HCT116 (cell line): ENCODE data around the gene GRIN2A. TPM values are rescaled to one million over a fixed set of nuclear protein-coding genes. Genes with fewer than 3 reads are reported as not detected.

Experiments
- ATAC-seq: fragments of 200-7000 bp; cut with Tn5 transposase; 2 replicates; pipeline ENCODE4 v1.9.1; 2020; ENCODE audit warnings: mild to moderate bottlenecking, moderate library complexity
- BruUV-seq: library from RNA; stranded (reverse); fragments of 400-500 nt; replicated peaks from 2 replicates; lab custom pipeline; 2021; lab: Mats Ljungman, UMichigan
- CTCF ChIA-PET: fragments of 300-600 bp; sonication (Branson Sonifier 250); formaldehyde crosslinking; loops from one replicate; lab custom pipeline; 2021; ENCODE audit warnings: antibody characterized with exemption; lab: Charles Lee
- POLR2A ChIA-PET: fragments of 300-600, 350-600 bp; sonication (Branson Sonifier 250); formaldehyde crosslinking; loops from one replicate; lab custom pipeline; 2021; ENCODE audit warnings: antibody characterized with exemption; lab: Charles Lee
- RAD21 ChIA-PET, 2 experiments: fragments of 300-600 bp; sonication (Branson Sonifier 250); formaldehyde crosslinking; loops; one replicate each; lab custom pipeline; 2023; ENCODE audit warnings: low total read pairs in 2 of 2; ENCODE audit not compliant: uncharacterized antibody in 2 of 2, unreplicated experiment in 2 of 2, low non-redundant PET in 1 of 2; lab: Charles Lee
- DNase-seq: peaks from one replicate; pipeline ENCODE4 v3.0.0-alpha.2; 2010; ENCODE audit warnings: low read depth, low spot score
- H2AFZ ChIP-seq: fragments of 200-600 bp; shearing (Covaris generic), sonication (generic); 2 replicates; pipeline ENCODE4 v1.6.1; 2017; ENCODE audit warnings: low read depth, mixed run types, mixed read lengths, antibody characterized with exemption, low read length; ENCODE audit not compliant: poor library complexity, severe bottlenecking
- H3K27ac ChIP-seq: 2 replicates; pipeline ENCODE4 v1.5.1; 2012; ENCODE audit warnings: low read depth, low read length
- H3K27me3 ChIP-seq: fragments of 200-600 bp; sonication (generic); 2 replicates; pipeline ENCODE4 v1.6.1; 2016; ENCODE audit warnings: mixed run types, low read length, mixed read lengths; ENCODE audit not compliant: insufficient read depth
- H3K36me3 ChIP-seq, 2 experiments: fragments of 200-500 bp in 1 of 2; fragments of 200-600 bp in 1 of 2; sonication (Bioruptor generic) in 1 of 2; sonication (generic) in 1 of 2; 2 replicates each; pipeline versions ENCODE4 v1.5.1 to v1.6.1; 2014 to 2016; ENCODE audit warnings: low read length in 2 of 2, inconsistent platforms in 1 of 2, mixed read lengths in 1 of 2, mixed run types in 1 of 2; ENCODE audit not compliant: insufficient read depth in 2 of 2, control insufficient read depth in 1 of 2
- H3K4me1 ChIP-seq, 2 experiments: fragments of 200-600 bp in 1 of 2; sonication (generic) in 1 of 2; 2 replicates each; pipeline versions ENCODE4 v1.5.1 to v1.6.1; 2012 to 2017; ENCODE audit warnings: low read length in 2 of 2, inconsistent platforms in 1 of 2, mild to moderate bottlenecking in 1 of 2, mixed read lengths in 1 of 2, mixed run types in 1 of 2, moderate library complexity in 1 of 2; ENCODE audit not compliant: insufficient read depth in 2 of 2, control insufficient read depth in 1 of 2
- H3K4me2 ChIP-seq: fragments of 200-600 bp; sonication (generic); 2 replicates; pipeline ENCODE4 v1.6.1; 2017; ENCODE audit warnings: mixed run types, low read length, mixed read lengths
- H3K4me3 ChIP-seq, 2 experiments: fragments of 200-600 bp in 1 of 2; sonication (generic) in 1 of 2; replicated peaks in 1 of 2; 2 replicates each; pipeline ENCODE4 v1.5.1; 2011 to 2016; ENCODE audit warnings: low read length in 2 of 2, control low read depth in 1 of 2, low read depth in 1 of 2, mild to moderate bottlenecking in 1 of 2, mixed read lengths in 1 of 2, mixed run types in 1 of 2
- H3K79me2 ChIP-seq: fragments of 200-600 bp; sonication (generic); 2 replicates; pipeline ENCODE4 v1.6.1; 2017; ENCODE audit warnings: mild to moderate bottlenecking, mixed run types, low read length, moderate library complexity, mixed read lengths; ENCODE audit not compliant: insufficient read depth
- H3K9ac ChIP-seq: fragments of 200-600 bp; sonication (generic); 2 replicates; pipeline ENCODE4 v1.6.1; 2016; ENCODE audit warnings: low read length, mixed read lengths
- H3K9me2 ChIP-seq: fragments of 200-600 bp; sonication (generic), shearing (Covaris generic); 2 replicates; pipeline ENCODE4 v1.6.1; 2017; ENCODE audit warnings: mixed run types, mild to moderate bottlenecking, moderate library complexity; ENCODE audit not compliant: insufficient read depth
- H3K9me3 ChIP-seq, 2 experiments: fragments of 200-500 bp in 1 of 2; fragments of 200-600 bp in 1 of 2; sonication (Bioruptor generic) in 1 of 2; sonication (generic) in 1 of 2; 2 replicates each; pipeline ENCODE4 v1.6.1; 2014 to 2017; ENCODE audit warnings: low read length in 2 of 2, mixed read lengths in 2 of 2, inconsistent platforms in 1 of 2, low read depth in 1 of 2, mild to moderate bottlenecking in 1 of 2, mixed run types in 1 of 2, moderate library complexity in 1 of 2; ENCODE audit not compliant: control insufficient read depth in 1 of 2, insufficient read depth in 1 of 2
- H4K20me1 ChIP-seq: fragments of 200-600 bp; sonication (generic), shearing (Covaris generic); 2 replicates; pipeline ENCODE4 v1.6.1; 2017; ENCODE audit warnings: mixed run types, mild to moderate bottlenecking, moderate library complexity; ENCODE audit not compliant: insufficient read depth
- ATF3 ChIP-seq: IDR thresholded peaks from 2 replicates; pipeline ENCODE4 v1.6.1; 2012
- CBX3 ChIP-seq: IDR thresholded peaks from 2 replicates; pipeline ENCODE4 v1.6.1; 2012; ENCODE audit warnings: low read depth
- ELF1 ChIP-seq: IDR thresholded peaks from 2 replicates; pipeline ENCODE4 v1.6.1; 2012; ENCODE audit warnings: low read depth, borderline replicate concordance
- EZH2 ChIP-seq: fragments of 200-600 bp; sonication (generic); IDR thresholded peaks from 2 replicates; pipeline ENCODE4 v1.6.1; 2017; ENCODE audit warnings: antibody characterized with exemption, mixed run types
- EZH2phosphoT487 ChIP-seq: fragments of 200-600 bp; IDR thresholded peaks from 2 replicates; pipeline ENCODE4 v1.6.1; 2018; ENCODE audit warnings: antibody characterized with exemption, borderline replicate concordance
- FOSL1 ChIP-seq: IDR thresholded peaks from 2 replicates; pipeline ENCODE4 v1.6.1; 2012; ENCODE audit warnings: low read depth
- MAX ChIP-seq: IDR thresholded peaks from 2 replicates; pipeline ENCODE4 v1.6.1; 2012
- POLR2A ChIP-seq: IDR thresholded peaks from 2 replicates; pipeline ENCODE4 v1.7.0; 2011; ENCODE audit warnings: borderline replicate concordance; ENCODE audit not compliant: insufficient read depth, insufficient read length; ENCODE audit errors: extremely low read depth
- RAD21 ChIP-seq: IDR thresholded peaks from 2 replicates; pipeline ENCODE4 v1.6.1; 2012; ENCODE audit warnings: low read depth, mild to moderate bottlenecking
- REST ChIP-seq: IDR thresholded peaks from 2 replicates; pipeline ENCODE4 v1.6.1; 2012; ENCODE audit warnings: low read depth
- SIN3A ChIP-seq: IDR thresholded peaks from 2 replicates; pipeline ENCODE4 v1.6.1; 2012; ENCODE audit warnings: low read depth
- SRF ChIP-seq: IDR thresholded peaks from 2 replicates; pipeline ENCODE4 v1.6.1; 2012; ENCODE audit warnings: low read depth
- TCF7L2 ChIP-seq: IDR thresholded peaks from 2 replicates; pipeline ENCODE4 v1.7.0; 2011; ENCODE audit warnings: borderline replicate concordance, inconsistent platforms; ENCODE audit not compliant: insufficient read depth, insufficient read length; ENCODE audit errors: extremely low read depth
- ZFX ChIP-seq: fragments of 450-650 bp; IDR thresholded peaks from 2 replicates; pipeline ENCODE4 v1.6.1; 2017
- ZNF274 ChIP-seq: fragments of 200-500 bp; sonication (Bioruptor generic); IDR thresholded peaks from 2 replicates; pipeline ENCODE4 v1.6.1; 2014; ENCODE audit warnings: mild to moderate bottlenecking, low read depth, low read length, inconsistent platforms
- intact Hi-C: fragments of 100-400 bp; cut with micrococcal nuclease; formaldehyde crosslinking; loops from 2 replicates; pipeline ENCODE4 v1.10.0; 2022
- total RNA-seq: library from RNA; stranded (reverse); gene quantifications from one replicate; pipeline ENCODE4 v1.2.1, GENCODE V29; 2021; ENCODE audit not compliant: unreplicated experiment

Gene GRIN2A
- total RNA-seq, 1 experiment from 2014 or later: 0.02 TPM

- Histone ChIP-seq H3K27ac (no peak overlapping the region), H3K9me2 (no peaks in the 10 kb centered on the region), H2AFZ (no peak overlapping the region), H3K9me3 (no peaks in the 10 kb centered on the region), H3K36me3 (no peaks in the 10 kb centered on the region), H3K27me3 (peaks cover 20% of the 10 kb centered on the region; the same call in 1 of the 2 replicates), H3K9ac (no peak overlapping the region), H4K20me1 (no peaks in the 10 kb centered on the region), H3K4me3 (no peak overlapping the region), H3K79me2 (no peaks in the 10 kb centered on the region), H3K4me2 (no peak overlapping the region), H3K4me1 (no peaks in the 10 kb centered on the region)
- no peak for ATAC-seq
- ChIA-PET POLR2A (no interaction called here), CTCF (no interaction called here), RAD21 (no interaction called here)
- intact Hi-C loops: no loop called here
- TF ChIP-seq FOSL1: no peak
- TF ChIP-seq SRF: no peak
- TF ChIP-seq CBX3: no peak
- TF ChIP-seq EZH2phosphoT487: no peak
- TF ChIP-seq POLR2A: no peak
- no peak for TF ChIP-seq SIN3A
- no peak for TF ChIP-seq ZNF274
- no peak for DNase-seq
- BruUV-seq: no TSS peak
These were observed 233.3 kb downstream of the GRIN2A start for GRCh38 chr16:9948933-9949332.

- H3K4me1 ChIP-seq: no peaks in the 10 kb centered on the region
- no peaks in the 10 kb centered on the region for H3K9me2 ChIP-seq
- no peak overlapping the region for H3K4me3 ChIP-seq
- ATAC-seq (no peak), DNase-seq (no peak)
- TF ChIP-seq EZH2 (no peak), REST (no peak), CBX3 (no peak), TCF7L2 (no peak), ATF3 (no peak), ZNF274 (no peak), SIN3A (no peak), POLR2A (no peak), ZFX (no peak), ELF1 (no peak), MAX (no peak), RAD21 (no peak)
- H3K36me3 ChIP-seq: no peaks in the 10 kb centered on the region
- no peak overlapping the region for H3K4me2 ChIP-seq
- ChIA-PET RAD21 (interaction anchor here in 1 of 2 experiments (0.6 kb wide), 1 partner anchor 686 kb away, joined by 3 read pairs; no protein-coding TSS in a partner anchor), POLR2A (no interaction called here), CTCF (no interaction called here)
- intact Hi-C loops: no loop called here
- no peaks in the 10 kb centered on the region for H3K9me3 ChIP-seq
- H2AFZ ChIP-seq: no peak overlapping the region
- no peak overlapping the region for H3K9ac ChIP-seq
- peaks cover 6% of the 10 kb centered on the region; the same call in 1 of the 2 replicates for H3K27me3 ChIP-seq
- H4K20me1 ChIP-seq: no peaks in the 10 kb centered on the region
- no peak overlapping the region for H3K27ac ChIP-seq
- BruUV-seq: no TSS peak
- H3K79me2 ChIP-seq: no peaks in the 10 kb centered on the region
These were observed 236.1 kb downstream of the GRIN2A start for GRCh38 chr16:9946022-9946720.
